Muscle of back (tissue), 11 donors: Measurements from ENCODE around the gene TCAP. TPM values are rescaled to one million over a fixed set of nuclear protein-coding genes. Genes with fewer than 3 reads are reported as not detected.

Experiments
- DNase-seq, 3 donors: peaks; one replicate each; pipeline versions ENCODE4 v3.0.0 to v3.0.0-alpha.2; 2013
- polyA plus RNA-seq, 10 donors: library from polyadenylated mRNA; unstranded; fragments of 120-200 nt; gene quantifications; one replicate each; pipeline ENCODE4 v1.2.1, GENCODE V29; 2013; ENCODE audit not compliant: insufficient read length in 10 of 10

Gene TCAP
- polyA plus RNA-seq, 10 donors: 193 to 440 (median 306) TPM

GRCh38 chr17:39665642-39666224 is 584 bp downstream of the TCAP start:
- DNase-seq: no peak

- DNase-seq: no peak
Measured at GRCh38 chr17:39666231-39666600, 1.1 kb downstream of the TCAP start.

GRCh38 chr17:39666601-39667261 is 1.6 kb downstream of the TCAP start:
- no peak for DNase-seq

- no peak for DNase-seq
Measured at GRCh38 chr17:39667262-39667944, 2.3 kb downstream of the TCAP start.

- DNase-seq: peak; percentile 54 to 82 (median 73)
Measured at GRCh38 chr17:39667945-39668924, 3.1 kb downstream of the TCAP start, which contains the start of gene PNMT. Gene PNMT (plus strand): TSS chr17:39668453. CDS start chr17:39668476, 23 bp downstream.

- no peak for DNase-seq
Measured at GRCh38 chr17:39669897-39670735, 5.0 kb downstream of the TCAP start.

- DNase-seq: no peak
Measured at GRCh38 chr17:39670746-39671145, 5.6 kb downstream of the TCAP start.

GRCh38 chr17:39671651-39672521 is 6.7 kb downstream of the TCAP start:
- no peak for DNase-seq

GRCh38 chr17:39672522-39673334 is 7.6 kb downstream of the TCAP start:
- DNase-seq: no peak

- DNase-seq: no peak
Measured at GRCh38 chr17:39673335-39674081, 8.4 kb downstream of the TCAP start.

GRCh38 chr17:39674179-39674578 is 9.0 kb downstream of the TCAP start:
- no peak for DNase-seq

- DNase-seq: no peak
Measured at GRCh38 chr17:39674702-39675389, 9.7 kb downstream of the TCAP start.

- no peak for DNase-seq
Measured at GRCh38 chr17:39675390-39676082, 10.4 kb downstream of the TCAP start.

- DNase-seq: no peak
Measured at GRCh38 chr17:39676198-39676819, 11.2 kb downstream of the TCAP start.

- no peak for DNase-seq
Measured at GRCh38 chr17:39677072-39677471, 11.9 kb downstream of the TCAP start.

GRCh38 chr17:39677542-39678339 is 12.6 kb downstream of the TCAP start:
- DNase-seq: peak in 1 of 3 donors; percentile 59
